KMS-11 (cell line): ENCODE results near the gene TMIE.

Experiments used
- H2AFZ ChIP-seq: fragments of 200-600 bp; sonication (generic); 2 replicates; pipeline ENCODE4 v1.6.1; 2016; ENCODE audit warnings: antibody characterized with exemption, mixed run types, low read depth
- H3K27ac ChIP-seq: fragments of 200-600 bp; sonication (generic); 2 replicates; pipeline ENCODE4 v1.6.1; 2016; ENCODE audit warnings: mild to moderate bottlenecking, mixed run types
- H3K27me3 ChIP-seq: fragments of 200-600 bp; sonication (generic); 2 replicates; pipeline ENCODE4 v1.6.1; 2017; ENCODE audit warnings: mild to moderate bottlenecking, low read depth, mixed run types, moderate library complexity; ENCODE audit not compliant: insufficient read depth
- H3K36me3 ChIP-seq: fragments of 200-600 bp; sonication (generic); 2 replicates; pipeline ENCODE4 v1.6.1; 2017; ENCODE audit warnings: mild to moderate bottlenecking, mixed run types; ENCODE audit not compliant: insufficient read depth
- H3K4me1 ChIP-seq: fragments of 200-600 bp; sonication (generic); 2 replicates; pipeline ENCODE4 v1.6.1; 2016; ENCODE audit warnings: mild to moderate bottlenecking, low read depth, mixed run types; ENCODE audit not compliant: poor library complexity, severe bottlenecking
- H3K4me2 ChIP-seq: fragments of 200-600 bp; sonication (generic); 2 replicates; pipeline ENCODE4 v1.7.0; 2016; ENCODE audit warnings: mild to moderate bottlenecking, mixed run types
- H3K4me3 ChIP-seq: fragments of 200-600 bp; sonication (generic); IDR thresholded peaks from 2 replicates; pipeline ENCODE4 v1.6.1; 2017; ENCODE audit warnings: low read depth, low read length, mixed read lengths; ENCODE audit not compliant: insufficient read depth
- H3K79me2 ChIP-seq: fragments of 200-600 bp; sonication (generic); 2 replicates; pipeline ENCODE4 v1.6.1; 2016; ENCODE audit warnings: low read depth, mixed run types; ENCODE audit not compliant: insufficient read depth
- H3K9ac ChIP-seq: fragments of 200-600 bp; sonication (generic); 2 replicates; pipeline ENCODE4 v1.6.1; 2016; ENCODE audit warnings: mild to moderate bottlenecking, mixed run types
- H4K20me1 ChIP-seq: fragments of 200-600 bp; sonication (generic); 2 replicates; pipeline ENCODE4 v1.6.1; 2016; ENCODE audit warnings: mild to moderate bottlenecking, mixed run types; ENCODE audit not compliant: insufficient read depth
- TF ChIP-seq, protein P1 (sequence below): fragments of 200-600 bp; sonication (generic); conservative IDR thresholded peaks from 2 replicates; pipeline ENCODE4 v1.6.1; 2017; ENCODE audit warnings: low read depth, mild to moderate bottlenecking, antibody characterized with exemption, low read length, moderate library complexity, mixed read lengths

The TMIE gene

DNA sequence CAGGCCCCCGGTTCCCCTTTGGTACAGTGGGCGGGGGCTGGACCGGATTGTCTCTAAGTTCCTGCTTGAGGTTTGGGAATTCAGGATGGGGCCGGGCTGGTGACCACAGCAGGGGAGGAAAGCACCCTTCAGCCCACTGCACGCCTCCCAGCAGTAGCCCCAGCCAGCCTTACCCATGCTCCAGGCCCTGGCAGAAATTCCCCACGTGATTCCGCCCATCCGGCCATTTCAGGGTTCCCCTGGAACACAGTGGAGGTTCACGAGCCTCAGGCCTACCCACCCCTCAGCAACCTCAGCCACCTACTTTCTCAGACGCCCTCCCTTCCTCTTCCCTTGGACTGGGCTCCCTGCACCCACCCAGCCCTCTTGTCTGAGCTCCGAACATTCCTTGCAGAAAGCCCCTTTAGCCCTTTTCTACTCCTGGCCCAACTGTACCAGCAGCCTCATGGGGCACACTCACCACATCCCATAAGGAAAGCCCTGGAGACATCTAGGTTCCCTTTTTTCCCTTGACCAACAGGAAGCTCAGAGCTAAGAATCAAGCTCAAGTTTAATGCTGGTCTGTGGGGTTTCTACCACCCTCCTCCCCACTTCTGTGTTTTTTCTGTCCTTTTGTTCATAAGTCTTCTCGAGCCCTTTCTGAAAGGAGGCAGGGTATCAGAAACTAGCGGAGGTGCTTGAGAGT is 19.2 kb upstream of the TMIE start:
- Histone ChIP-seq H4K20me1 (no peaks in the 10 kb centered on the region), H3K4me1 (no peaks in the 10 kb centered on the region), H2AFZ (no peak overlapping the region), H3K36me3 (no peaks in the 10 kb centered on the region), H3K9ac (no peak overlapping the region), H3K27me3 (no peaks in the 10 kb centered on the region), H3K4me2 (no peak overlapping the region), H3K27ac (no peak overlapping the region), H3K4me3 (no peak overlapping the region), H3K79me2 (no peaks in the 10 kb centered on the region)
- TF ChIP-seq, protein P1, sequence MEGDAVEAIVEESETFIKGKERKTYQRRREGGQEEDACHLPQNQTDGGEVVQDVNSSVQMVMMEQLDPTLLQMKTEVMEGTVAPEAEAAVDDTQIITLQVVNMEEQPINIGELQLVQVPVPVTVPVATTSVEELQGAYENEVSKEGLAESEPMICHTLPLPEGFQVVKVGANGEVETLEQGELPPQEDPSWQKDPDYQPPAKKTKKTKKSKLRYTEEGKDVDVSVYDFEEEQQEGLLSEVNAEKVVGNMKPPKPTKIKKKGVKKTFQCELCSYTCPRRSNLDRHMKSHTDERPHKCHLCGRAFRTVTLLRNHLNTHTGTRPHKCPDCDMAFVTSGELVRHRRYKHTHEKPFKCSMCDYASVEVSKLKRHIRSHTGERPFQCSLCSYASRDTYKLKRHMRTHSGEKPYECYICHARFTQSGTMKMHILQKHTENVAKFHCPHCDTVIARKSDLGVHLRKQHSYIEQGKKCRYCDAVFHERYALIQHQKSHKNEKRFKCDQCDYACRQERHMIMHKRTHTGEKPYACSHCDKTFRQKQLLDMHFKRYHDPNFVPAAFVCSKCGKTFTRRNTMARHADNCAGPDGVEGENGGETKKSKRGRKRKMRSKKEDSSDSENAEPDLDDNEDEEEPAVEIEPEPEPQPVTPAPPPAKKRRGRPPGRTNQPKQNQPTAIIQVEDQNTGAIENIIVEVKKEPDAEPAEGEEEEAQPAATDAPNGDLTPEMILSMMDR: no peak

DNA sequence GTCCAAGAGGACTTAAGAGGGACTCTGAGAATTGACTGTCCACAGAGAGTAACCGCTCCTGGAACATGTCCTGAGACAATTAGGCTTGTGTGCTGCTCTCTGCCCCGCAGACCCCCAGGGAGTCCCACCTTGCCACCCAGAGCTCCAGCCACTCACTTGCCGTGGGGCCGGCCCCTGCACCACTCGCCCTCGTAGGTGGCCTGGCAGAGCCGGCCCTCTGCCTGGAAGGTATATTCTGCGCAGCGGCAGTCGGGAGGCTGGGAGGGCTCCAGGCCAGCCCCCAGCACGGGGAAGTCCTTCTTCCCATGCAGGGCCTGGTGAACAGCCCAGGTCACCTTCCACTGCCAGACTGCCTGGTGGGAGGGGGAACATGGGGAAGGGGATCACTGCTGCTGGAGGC is 18.2 kb upstream of the TMIE start:
- no peaks in the 10 kb centered on the region for H3K36me3 ChIP-seq
- H3K27ac ChIP-seq: no peak overlapping the region
- no peaks in the 10 kb centered on the region for H4K20me1 ChIP-seq
- no peak overlapping the region for H3K4me3 ChIP-seq
- H3K9ac ChIP-seq: no peak overlapping the region
- TF ChIP-seq, protein P1: no peak
- no peak overlapping the region for H2AFZ ChIP-seq
- no peaks in the 10 kb centered on the region for H3K4me1 ChIP-seq
- H3K4me2 ChIP-seq: no peak overlapping the region
- no peaks in the 10 kb centered on the region for H3K79me2 ChIP-seq
- H3K27me3 ChIP-seq: no peaks in the 10 kb centered on the region

DNA sequence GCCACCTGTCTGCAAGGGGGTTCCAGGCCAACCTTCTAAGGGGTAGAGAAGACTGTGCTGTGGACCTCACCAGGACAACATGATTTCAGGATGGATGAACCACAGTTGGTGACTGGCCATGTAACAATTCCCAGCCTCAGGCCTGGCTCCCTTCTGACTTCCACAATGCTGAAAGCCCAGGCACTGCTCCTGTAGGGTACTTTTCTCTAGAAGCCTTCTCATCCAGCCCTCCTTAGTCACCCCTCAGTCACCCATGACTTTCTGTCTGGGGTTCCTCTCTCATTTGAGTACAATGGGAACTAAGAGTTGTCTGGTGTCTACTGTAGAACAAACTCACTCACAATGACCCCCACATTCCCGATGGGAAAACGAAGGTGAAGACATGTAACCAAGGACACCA is 16.3 kb upstream of the TMIE start:
- no peaks in the 10 kb centered on the region for H3K79me2 ChIP-seq
- H2AFZ ChIP-seq: no peak overlapping the region
- H3K4me3 ChIP-seq: no peak overlapping the region
- no peaks in the 10 kb centered on the region for H3K27me3 ChIP-seq
- H3K36me3 ChIP-seq: no peaks in the 10 kb centered on the region
- no peak overlapping the region for H3K27ac ChIP-seq
- no peak overlapping the region for H3K9ac ChIP-seq
- no peaks in the 10 kb centered on the region for H3K4me1 ChIP-seq
- no peak overlapping the region for H3K4me2 ChIP-seq
- no peaks in the 10 kb centered on the region for H4K20me1 ChIP-seq
- TF ChIP-seq, protein P1: no peak

- Histone ChIP-seq H3K27ac (no peak overlapping the region), H3K9ac (no peak overlapping the region)
Measured at GRCh38 chr3:46685446-46685845, 15.7 kb upstream of the TMIE start.

More at GRCh38 chr3:46685446-46685845, 15.7 kb upstream of the TMIE start:
- no peaks in the 10 kb centered on the region for H4K20me1 ChIP-seq
- no peak overlapping the region for H3K4me3 ChIP-seq
- H3K79me2 ChIP-seq: no peaks in the 10 kb centered on the region
- H3K27me3 ChIP-seq: no peaks in the 10 kb centered on the region
- TF ChIP-seq, protein P1: no peak
- no peak overlapping the region for H2AFZ ChIP-seq
- no peak overlapping the region for H3K4me2 ChIP-seq
- no peaks in the 10 kb centered on the region for H3K4me1 ChIP-seq
- H3K36me3 ChIP-seq: no peaks in the 10 kb centered on the region
